GM18505 (cell line): ENCODE measurements around the gene GPR176.

ENCODE experiments used
- ATAC-seq: cut with Tn5 transposase; IDR thresholded peaks from one replicate; pipeline ENCODE4 v1.9.1; 2021; ENCODE audit not compliant: unreplicated experiment
- POLR2A ChIP-seq: IDR thresholded peaks from 4 replicates; pipeline ENCODE4 v1.6.1; 2011; ENCODE audit warnings: borderline replicate concordance; ENCODE audit not compliant: insufficient read depth, insufficient read length; ENCODE audit errors: extremely low read depth

GPR176 gene

DNA sequence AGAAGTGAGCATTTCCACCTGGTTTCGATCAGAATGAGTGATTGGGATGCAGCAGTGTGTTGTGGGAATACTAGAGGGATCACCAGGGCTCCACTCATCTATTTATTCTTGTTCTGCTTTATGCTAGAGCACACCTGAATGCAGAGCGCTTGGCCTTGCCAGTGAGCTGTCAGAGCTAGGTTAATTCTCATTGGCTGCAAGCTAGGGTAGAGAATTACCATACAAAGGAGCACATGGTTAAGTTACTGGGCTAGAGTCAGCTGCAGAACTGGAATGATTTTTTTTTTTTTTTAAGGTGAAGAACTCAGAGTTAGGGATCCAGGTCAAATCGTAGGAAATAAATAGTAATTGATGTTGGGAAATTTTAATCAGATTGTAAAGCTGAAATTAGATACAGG, 22.7 kb upstream of the GPR176 start:
- no peak for ATAC-seq
- no peak for TF ChIP-seq POLR2A

DNA sequence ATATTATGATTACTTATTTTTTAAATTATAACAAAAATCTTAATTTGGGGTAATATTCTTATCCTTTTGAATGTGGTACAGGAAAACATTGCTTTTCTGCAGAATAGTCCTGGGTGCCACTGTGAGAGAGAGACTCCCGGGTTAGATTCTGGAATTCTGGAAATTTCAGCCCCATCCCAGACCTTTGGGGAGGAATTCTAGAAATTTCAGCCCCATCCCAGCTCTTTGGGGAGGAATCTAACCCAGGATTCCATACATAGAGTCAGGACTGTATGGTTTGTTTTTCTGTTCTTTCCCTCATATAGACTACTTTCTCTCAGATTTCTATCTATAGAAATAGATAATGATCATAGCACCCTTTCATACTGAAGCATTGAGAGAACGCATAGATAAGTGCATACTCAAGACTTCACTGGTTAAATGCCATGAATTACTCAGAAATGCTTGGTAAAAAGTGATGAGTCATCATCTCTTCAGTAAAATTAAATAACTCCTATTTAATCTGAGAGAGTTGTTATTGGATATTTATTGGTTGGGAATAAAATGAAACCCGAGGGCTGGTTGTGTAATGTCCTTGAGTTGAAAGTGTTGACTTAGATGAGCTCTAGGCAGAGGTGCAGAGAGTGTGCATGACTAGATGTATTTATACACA, 22.2 kb upstream of the GPR176 start:
- ATAC-seq, result no peak
- TF ChIP-seq POLR2A, result no peak

DNA sequence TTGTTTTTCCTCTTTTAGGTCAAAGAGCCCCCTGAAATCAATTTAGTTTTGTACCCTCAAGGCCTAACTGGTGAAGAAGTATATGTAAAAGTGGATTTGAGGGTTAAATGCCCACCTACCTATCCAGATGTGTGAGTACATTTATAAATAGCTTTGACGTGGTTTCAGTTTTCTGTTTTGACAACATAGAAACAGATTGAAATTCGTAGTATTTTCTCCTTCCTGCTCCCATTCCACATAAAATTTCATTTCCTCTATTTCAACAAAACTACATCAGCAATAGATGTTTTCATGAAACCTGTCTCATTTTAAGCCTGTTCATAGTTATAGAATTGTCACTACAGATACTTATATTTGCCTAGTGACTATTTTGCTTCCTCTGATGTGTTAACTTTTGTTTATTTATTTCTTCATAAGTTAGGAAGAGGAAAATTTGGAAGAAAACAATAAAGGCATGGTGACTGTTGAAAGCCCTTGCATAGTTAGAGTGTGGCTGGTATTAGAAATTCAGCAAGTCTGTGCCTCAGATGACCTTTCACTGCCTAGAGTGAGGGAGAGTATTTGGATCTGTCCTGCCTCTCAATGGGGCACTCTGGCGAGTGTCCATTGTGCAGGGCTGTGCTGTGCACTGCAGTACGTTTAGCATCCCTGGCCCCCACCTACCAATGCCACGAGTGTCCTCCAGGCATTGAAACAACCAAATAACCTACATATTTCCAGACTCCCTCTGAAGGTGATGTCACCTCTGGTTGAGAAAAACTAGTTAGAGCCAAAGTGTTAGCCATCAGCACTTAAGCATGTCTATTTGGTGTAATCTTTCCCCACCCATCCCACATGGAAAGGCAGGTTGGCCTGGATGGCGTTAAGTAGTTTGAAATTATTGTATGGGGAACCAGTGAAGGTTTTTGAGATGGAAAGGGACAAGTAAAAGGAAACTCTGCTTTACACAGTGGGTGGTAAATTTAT, 19.7 kb upstream of the GPR176 start:
- ATAC-seq, result no peak
- no peak for TF ChIP-seq POLR2A

DNA sequence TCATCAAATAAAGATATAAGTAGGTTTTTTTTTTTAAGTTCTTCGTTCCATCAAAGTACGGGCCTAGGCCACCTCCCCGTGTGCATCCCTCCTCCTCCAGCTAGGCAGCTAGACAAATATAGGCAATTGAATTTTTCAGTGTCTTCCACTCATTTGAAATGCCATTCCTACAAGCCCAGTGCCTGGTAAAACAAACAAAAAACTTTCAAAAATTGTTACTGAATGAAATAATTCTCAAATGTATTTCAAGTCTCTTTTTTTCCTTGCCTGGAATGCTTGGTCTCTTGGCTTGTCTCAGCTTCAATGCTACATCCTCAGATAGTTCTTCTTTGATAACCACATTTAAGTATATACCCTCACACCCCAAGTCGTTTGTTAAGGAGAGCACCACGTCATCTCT, 17.6 kb upstream of the GPR176 start:
- ATAC-seq, result no peak

DNA sequence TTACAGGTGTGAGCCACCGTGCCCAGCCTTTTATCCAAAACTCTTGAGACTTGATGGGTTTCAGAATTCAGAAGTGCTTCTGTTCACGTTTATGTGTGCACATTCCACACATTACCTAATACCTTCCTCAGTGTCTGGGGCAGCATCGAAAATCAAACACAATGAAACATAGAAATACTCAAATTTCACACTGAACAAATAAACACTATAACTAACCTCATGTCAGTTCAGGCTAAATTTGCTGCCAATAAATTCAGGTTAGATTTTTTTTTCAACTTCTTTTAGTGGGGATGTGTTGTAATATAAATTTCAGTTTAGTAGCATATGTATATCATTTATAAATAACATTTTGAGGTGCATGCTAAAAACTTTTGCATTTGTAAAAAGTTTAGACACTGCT, 16.6 kb upstream of the GPR176 start:
- ATAC-seq, result no peak
- no peak for TF ChIP-seq POLR2A

More for the DNA sequence above, 17.6 kb upstream of the GPR176 start:
- TF ChIP-seq POLR2A, result no peak

DNA sequence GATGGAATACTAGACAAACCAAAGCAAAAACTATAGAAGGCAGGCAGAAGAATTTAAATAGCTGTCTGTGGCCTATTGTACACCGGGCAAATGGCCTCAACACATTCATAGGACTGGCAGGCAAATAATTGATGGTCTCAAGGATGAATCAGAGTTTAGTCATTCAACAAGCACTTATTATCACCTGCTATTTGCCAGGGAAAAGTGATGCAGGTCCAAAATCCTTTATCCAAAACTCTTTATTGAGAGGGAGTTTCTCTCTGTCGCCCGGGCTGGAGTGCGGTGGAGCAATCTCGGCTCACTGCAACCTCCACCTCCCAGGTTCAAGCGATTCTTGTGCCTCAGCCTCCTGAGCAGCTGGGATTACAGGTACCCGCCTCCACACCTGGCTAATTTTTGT, 16.1 kb upstream of the GPR176 start:
- no peak for ATAC-seq
- no peak for TF ChIP-seq POLR2A

DNA sequence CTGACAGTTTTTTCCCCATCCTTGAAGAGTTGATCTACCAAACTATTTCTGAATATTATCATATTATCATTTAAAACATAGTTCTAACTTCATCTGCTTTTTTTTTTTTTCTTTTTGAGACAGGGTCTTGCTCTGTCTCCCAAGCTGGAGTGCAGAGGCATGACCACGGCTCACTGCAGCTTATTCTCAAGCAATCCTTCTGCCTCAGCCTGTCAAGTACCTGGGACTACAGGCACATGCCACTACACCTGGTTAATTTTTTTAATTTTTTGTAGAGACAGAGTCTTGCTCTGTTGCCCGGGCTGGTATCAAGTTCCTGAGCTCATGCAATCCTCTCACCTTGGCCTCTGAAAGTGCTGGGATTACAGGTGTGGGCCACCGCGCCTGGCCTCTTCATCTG, 15.2 kb upstream of the GPR176 start:
- ATAC-seq, result no peak
- no peak for TF ChIP-seq POLR2A

DNA sequence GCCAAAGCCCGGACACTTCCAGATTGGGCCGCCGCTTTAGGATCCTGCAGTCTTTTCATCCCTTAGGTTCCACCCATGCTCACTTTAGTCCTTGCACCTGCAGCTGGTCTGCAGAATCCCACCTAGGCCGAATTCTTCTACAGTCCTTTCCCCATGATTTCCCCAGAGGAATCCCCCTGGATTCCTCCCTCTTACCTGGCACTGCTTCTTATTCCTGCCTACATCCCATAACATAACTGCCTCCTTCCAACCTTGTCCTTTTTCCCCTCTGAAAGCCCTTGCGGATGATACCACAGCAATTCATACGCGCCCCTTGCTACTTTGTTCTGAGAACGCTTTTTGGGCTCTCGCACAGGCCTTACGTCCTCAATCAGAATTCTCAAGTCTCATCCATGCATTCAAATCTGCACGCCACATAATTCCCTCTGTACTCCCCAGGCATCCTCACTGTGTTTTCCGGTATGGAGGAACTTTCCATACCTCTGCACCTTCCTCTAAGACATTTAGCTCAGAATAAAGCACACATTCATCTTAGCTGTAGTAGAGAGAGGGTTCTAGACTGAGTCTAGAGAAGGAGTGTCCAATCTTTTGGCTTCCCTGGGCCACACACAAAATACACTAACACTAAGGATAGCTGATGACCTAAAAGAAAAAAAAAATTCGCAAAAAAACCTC, 14.5 kb upstream of the GPR176 start:
- no peak for ATAC-seq

DNA sequence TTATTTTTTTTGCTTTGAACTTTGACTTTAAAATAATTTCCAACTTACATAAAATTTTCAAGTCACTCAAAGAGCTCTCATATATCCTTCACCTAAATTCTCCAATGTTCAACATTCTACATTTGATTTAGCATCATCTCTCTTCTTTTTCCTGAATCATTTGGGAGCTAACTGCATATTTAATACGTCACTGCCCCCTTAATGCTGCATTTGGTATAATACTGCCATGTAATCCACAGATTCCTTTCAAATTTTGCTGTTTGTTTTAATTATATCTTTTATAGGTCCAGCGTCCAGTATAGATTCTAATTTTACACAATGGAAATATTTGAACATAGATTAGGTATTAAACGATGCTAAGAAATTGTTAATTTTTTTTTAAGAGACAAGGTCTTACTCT, 11.5 kb upstream of the GPR176 start:
- ATAC-seq, result no peak
- no peak for TF ChIP-seq POLR2A

More for the DNA sequence above, 14.5 kb upstream of the GPR176 start:
- TF ChIP-seq POLR2A, result no peak

DNA sequence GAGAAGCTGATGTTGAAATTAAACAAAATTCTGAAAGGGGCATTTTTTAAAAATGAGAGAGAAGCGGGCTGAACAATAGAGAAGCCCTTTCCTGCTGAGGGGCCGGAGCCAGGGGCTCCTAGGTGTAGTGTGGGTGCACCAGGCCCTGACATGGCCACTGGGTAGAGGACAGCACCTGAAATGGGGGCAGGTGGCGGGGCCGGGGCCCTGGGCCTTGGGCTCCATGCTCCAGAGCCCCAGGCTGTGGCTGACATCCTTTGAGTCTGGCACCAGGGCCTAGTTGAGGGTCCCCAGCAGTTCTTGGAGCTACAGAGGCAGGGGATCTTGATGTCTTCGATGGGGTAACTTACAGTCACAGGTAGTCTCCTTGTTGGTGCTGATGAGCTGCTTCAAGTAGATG, 6.5 kb upstream of the GPR176 start:
- no peak for TF ChIP-seq POLR2A
- no peak for ATAC-seq

DNA sequence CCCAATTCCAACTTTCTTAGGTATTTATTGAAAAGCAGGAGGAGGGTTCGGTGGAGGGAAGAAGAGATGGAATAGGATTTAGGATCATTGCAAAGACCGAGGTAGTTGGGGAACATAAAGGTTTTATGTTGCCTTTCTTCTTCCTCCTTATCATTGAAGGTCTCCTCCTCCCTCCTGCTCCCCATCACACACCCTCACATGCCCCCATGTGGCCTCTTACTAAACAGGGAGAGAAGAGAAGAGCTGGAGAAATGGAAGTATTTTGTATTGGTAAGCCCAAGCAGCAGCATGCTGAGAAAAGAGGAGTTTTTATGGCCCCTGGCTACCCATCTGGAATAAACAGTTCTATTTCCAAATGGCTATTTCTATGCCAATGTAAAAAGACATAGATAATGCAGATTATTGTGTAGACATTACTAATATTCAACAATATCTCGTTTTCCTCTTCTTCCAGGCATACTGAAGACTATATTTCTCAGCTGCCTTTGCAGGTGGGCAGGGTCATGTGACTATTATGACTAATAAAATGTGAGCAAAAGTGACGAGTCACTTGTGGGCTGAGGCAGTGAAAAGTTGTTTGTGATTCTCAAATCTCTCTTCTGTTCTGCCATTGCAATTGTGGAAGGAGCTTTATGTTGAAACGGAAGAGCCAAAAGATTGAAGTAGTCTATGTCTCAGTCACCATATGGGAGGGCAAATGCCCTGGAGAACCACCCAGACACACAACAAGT, 5.2 kb upstream of the GPR176 start:
- no peak for ATAC-seq
- TF ChIP-seq POLR2A, result no peak

DNA sequence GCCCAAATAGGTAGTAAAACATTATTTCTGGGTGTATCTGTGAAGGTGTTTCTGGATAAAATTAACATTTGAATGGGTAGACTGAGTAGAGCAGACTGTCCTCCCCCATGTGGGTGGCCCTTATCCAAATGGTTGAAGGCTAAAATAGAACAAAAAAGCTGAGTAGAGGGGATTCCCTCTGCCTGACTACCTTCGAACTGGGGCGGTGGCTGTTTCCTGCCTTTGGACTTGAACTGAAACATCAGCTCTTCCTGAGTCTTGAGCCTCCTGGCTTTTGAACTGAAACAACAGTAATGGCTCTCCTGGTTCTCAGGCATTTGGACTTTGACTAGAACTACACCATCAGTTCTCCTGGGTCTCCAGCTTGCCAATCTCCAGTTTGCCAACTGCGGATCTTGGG, 4.4 kb upstream of the GPR176 start:
- no peak for ATAC-seq
- no peak for TF ChIP-seq POLR2A

DNA sequence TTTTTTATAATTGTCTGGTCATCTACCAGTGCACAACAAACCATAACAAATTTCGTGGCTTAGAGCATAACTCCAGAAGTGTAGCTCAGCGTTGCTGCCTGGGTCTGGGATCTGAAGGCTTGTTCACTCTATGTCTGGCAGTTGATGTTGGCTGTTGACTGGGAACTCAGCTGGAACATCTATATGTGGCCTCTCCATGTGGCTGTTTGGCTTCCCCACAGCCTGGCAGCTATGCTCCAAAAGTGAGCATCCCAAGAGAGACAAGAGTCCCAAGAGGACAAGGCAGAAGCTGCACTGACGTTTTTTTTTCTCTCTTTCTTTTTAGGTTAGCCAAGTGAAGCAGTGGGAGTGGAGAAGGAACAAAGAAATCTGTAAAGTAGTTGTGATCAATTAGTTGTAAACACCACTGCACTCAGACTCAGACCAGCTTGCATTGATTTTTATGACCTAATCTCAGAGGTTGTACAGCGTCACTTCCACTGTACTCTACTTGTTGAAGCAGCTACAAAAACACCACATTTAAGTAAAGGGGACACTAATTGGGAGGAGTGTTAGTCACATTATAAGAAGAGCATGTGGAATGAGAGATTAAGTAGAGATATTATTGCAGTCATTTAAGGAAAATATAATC, 2.5 kb upstream of the GPR176 start:
- no peak for TF ChIP-seq POLR2A
- no peak for ATAC-seq

DNA sequence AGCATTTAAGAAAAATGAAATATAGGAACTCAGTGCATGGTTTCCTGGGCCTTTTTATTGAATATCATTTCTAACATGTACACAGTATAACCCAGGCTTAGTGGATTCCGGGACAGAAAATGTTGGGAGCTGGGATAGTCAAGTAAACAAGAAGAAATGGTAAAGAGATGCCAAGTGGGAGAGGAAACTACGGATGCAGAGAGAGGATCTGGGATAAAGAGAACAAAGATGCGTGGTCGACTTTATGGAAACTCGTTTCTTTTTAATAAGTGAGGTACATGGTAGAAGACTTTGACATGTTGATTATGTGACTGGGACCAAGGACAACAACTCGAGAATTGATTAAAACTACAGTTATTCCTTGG, 1.2 kb upstream of the GPR176 start:
- no peak for TF ChIP-seq POLR2A

More for the DNA sequence above, 1.2 kb upstream of the GPR176 start:
- ATAC-seq, result no peak
